Dedifferentiated amniotic fluid mesenchymal stem cell (primary cell): ENCODE results near the gene URAD.

ENCODE experiments used
- DNase-seq: peaks from one replicate; pipeline ENCODE4 v3.0.0-alpha.2; 2016; ENCODE audit errors: extremely low spot score

The URAD gene

DNA sequence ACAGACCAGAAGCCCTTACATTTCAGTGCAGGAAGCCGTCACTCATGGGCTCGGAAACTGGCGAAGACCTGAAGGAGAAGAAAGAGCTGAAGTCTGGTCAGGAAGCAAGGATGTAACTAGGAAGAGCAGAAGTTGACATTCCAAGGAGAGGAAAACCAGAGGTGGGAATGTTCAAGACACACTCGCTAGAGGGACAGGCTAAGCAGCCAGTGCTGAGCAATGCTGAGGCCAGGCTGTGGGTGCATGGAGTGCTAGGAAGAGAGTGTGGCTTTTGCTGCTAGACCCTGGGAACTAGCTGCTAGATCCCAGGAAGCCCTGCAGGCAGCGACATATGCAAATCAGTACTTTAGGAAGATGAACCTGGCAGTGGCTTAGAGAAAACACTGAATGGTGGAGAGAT is 12.1 kb upstream of the URAD start:
- no peak for DNase-seq

DNA sequence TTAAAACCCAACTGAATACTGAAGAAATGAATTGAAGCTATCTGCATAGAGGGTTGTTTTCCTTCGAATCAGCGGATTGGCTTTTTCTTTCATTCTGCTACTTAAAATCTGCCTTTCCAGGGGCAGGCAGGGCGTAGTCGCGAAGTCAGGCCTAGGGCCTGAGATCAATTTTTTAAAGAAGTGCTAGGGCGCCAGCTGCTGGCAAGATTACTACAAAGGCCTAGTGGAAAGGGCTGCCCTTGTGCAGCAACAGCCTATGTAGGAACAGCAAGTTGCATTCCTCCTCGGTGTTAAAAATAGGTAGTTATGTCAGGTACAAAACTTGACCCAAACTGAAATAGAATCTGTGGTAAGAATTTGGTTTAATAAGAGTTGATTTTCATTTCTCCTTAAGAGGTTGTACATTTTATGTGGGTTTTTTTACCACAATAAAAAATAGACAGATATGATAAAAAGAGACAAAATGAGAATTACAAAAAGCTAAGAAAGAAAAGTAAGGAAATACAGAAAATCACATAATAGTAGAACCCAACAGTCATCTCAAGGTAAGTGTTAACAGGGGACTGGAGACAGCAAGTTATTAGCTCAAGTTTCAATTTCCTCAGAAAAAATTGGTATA is 9.5 kb upstream of the URAD start:
- no peak for DNase-seq

DNA sequence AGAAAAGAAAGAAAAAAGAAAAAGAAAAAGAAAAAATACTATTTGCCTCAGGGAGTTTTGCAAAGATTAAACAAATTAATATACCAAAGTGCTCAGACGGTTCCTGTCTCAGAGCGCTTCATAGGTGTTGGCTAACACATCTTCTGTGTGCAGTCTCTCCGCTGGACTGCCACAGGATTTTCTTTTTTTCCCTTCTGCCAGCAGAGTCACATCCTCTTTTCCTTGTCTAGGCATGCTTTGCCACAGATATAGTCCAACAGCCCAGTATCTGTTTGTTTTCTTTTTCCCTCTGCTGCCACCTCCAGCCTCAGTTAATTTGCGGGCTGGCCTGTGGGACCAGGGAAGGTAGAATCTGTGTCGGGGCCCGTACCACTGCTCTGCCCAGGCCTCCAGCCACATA is 3.4 kb upstream of the URAD start:
- DNase-seq, result no peak

DNA sequence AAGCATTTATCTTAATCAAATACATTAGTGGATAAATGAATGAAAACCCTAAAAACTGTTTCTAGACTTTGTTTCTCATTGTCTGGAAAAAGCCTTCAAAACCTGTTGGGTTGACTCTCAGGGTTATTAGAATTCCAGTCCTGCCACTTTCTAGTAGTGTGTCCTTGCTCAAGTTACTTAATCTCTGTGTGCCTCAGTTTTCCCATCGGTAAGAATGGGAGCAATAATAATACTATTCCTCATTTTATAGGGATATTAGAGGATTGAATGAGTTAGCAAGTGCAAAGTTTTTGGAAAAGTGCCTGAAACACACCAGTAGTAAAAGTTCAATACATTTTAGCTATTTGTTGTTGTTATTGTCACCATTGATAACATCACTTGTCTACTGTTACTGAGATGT is 2.9 kb downstream of the URAD start:
- no peak for DNase-seq

DNA sequence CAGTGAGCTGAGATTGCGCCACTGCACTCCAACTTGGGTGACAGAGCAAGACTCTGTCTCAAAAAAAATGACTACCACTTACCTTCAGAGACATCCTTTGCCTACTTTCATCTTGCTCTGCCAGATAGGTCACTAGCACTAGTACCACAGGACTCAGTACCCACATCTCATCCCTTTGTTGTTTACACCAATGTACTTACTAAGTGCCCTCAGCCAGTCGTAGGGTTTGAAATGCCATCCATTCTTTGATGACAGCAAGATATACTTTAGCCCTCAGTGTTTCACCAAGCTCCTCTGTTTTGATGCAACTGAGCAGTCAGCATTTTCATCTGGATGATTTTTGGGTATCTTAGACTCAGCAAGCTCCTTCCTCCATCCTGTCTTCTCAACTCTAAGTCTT is 6.1 kb downstream of the URAD start:
- no peak for DNase-seq

DNA sequence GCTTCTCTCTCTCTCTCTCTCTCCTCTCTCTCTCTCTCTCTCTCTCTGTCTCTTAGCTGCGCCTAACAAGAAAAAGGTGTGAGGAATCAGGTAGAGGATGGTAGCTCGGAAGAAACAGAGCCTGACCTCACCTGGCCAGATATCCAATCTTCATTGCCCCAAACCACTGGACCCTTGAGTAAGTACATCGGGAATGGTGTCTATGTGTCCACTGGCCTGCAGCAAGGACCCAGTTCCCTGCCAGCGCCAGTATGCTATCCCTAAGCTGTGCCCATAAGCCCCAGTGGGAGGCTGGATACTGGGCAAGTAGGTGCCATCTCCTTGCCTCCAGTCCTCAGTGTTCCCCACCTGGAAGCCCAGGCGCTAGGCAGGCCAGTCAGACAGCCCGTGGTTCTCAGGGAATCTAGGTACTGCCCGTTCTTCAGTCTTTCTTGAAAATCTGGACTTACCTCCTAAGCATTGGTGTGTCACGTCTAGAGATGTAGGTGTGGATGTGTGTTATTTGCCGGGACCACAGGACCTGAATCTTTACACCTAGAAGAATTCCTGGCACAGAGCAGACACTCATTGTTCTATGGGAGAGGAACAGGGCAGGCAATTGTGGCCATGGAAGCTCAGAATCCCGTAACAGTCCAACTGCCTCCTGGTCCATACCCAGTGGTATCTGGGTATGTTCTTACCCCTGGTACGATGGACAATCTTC is 7.3 kb downstream of the URAD start:
- DNase-seq, result no peak

DNA sequence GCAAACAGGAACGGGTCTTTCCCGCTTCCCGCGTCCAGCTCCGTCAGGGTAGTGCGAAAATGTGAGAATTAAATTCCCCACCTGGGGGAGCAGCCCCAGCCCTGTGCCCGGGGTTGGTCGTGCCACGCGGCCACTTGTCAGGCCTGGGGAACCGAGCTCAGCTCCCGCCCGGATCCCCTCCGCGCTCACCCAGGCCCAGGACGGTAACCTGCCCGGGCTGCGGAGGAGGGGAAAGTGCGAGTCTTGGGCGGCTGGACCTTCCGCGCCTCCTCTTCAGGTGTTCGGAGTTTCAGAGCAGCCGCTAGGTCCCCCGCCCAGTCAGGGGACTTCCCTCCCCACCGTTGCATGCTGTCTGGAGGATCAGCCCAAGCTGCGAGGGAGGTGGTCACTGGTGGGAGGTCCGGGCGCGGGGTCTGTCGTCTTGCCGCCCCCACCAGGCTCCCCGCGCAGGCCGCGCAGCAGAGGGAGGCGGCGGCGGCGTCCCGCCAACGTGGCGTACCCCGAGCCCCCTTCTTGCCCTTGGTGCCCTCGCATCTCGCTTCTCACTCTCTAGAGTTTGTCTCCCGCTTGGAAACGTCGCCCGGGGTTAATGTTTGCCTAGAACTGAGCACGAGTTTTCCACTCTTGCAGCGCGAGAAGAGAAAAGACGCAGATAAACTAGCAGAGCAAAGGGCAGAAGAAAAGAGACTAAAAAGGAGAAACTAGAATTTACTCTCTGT is 8.1 kb downstream of the URAD start:
- no peak for DNase-seq

DNA sequence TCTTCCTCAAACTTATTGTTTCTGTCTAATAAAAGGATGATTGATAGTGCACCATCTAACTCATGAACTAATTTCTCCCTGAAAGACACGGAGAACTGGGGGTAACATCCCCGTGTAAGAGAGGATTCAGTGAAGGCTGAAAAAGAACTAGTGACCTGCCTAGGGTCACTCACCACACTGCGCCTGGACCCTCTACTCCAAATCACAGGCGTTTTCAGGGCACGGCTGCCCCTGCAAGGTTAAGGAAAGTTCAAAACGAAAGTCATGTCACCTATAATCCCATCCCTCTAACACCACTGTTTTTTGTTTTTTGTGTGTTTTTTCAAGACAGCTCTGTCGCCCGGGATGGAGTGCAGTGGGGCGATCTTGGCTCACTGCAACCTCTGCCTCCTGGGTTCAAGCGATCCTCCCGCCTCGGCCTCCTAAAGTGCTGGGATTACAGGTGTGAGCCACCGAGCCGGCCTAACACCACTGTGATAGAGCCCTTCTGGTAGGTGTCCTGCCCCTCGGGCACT is 8.7 kb downstream of the URAD start:
- DNase-seq, result no peak

DNA sequence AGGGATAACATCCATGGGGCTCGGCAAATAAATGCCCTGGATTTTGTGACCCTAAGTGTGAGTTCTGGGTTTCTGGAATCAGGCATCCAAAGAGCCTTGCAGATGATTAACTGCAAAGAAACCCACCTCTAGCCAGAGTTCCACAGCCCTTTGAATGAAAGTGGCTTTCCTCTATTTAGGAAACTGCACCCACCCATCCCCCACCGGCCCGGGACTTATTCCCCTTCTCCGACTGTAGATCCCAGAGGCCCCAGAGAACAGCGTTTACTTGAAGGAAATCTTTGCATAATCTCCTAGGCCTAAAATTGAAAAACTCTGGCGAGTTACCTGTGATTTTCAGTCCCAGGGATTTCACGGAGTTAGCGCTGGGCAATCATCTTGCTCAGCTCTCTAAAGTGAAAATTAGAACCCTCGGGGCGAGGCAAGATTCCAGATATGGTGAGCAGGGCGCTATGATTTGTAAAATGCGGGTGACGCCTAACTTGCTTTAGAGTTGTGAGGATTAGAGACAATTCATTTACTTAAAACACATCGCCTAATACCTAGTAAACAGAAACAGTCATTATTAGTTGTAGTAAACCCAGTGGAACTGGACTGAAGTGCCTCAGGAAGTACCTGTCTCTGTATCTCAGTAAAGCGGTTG is 9.4 kb downstream of the URAD start:
- no peak for DNase-seq

DNA sequence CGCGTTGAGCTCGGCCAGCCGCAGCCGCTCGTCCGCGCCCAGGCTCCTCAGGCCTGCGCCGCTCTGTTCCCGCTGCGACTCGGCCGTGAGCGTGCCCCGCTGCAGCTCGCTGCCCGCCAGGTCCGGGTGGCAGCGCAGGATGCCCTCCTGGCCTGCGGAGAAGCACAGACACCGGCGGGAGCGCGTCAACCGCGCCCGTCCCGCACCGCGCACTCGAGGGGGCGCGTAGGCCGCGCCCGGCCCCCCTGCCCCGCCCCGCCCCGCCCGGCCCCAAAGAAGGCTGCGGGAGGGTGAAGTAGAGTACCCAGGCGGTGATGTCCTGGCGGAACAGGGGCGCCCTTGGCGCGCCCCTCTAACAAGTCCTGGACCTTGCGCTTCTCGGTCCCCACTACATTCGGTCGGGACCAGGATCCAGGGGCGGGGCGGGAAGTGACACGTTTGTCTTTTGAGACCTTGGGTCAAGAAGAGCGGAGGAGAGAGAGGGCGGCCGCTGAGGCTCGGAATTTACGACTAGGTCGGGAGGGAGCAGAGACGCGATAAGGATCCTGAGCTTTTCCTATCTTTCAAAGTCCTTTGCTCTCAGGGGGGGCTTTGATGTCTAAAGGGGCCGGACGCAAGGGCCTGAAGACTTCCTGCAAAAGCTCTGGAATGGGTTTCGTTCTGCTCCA is 10.1 kb downstream of the URAD start:
- DNase-seq, result no peak

DNA sequence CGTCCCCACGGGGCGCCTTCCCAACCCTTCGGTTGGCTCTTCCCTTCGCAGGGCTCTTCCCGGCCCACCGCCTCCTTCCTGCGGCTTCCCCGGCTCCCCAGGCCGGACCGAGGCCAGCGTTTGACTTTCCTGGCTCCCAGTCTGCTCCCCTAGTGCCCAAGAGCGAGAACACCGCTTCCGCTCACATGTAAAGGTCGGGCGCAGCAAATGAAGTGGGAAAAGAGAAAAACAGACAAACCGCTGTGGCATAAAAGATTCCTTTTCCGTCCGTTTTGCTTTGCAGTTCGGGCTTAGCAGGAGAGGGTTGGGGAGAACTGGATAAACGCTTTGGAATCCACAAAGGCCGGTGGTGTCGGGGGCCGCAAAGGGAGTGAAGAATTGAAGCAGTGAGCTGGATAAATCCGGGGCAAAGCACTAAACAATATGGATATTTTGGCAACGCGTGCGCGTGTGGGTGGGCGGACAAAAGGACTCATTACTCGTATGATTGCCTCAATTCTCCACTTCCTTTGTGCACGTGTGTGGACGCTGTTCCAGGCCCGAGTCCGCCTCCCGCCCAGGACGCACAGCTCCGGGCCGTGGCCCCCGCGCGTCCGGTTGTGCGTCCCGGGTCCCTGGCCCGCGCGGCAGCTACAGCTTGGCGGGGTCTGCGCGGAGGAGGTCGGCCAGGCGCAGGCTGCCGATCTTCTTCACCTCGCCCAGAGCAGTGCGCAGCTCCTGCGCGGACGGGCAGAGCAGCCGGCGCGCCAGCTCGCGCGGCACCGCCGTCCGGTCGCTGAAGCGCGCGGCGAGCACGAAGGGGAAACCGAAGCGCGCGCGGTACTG is 10.8 kb downstream of the URAD start:
- no peak for DNase-seq

DNA sequence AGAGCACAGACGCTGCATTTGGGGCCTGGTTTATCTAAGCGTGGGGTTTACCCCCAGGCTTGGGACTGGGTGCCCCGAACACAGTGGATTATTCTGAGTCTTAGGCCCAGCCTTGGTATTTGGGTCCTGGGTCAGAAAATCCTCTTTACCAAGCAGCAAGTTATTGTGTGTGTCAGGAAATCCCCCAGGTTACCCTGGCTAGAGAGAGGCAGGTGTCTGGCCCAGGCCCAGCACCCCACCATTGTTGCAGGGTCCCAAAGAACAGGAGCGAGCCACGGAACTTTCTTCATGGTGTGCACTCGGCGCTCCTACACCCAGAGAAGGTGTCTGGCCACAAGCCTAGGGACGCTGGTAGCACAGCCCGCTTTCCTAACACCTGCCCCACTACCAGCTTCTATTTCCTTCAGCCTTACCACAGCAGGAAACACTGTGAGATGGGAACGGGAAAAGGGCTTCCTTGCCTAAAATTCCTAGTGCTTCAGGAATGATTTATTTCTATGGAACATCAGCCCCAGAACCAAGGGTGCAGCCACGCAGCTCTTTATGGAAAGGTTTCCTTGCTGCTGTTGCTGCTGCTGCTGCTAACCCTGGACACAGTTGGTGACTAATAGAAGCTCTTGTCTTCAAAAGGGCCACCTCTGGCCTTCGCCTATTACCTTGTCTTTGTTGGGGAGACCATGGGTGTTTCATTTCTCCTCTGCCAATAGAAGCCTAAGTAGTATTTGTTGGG is 12.0 kb downstream of the URAD start:
- DNase-seq, result no peak

DNA sequence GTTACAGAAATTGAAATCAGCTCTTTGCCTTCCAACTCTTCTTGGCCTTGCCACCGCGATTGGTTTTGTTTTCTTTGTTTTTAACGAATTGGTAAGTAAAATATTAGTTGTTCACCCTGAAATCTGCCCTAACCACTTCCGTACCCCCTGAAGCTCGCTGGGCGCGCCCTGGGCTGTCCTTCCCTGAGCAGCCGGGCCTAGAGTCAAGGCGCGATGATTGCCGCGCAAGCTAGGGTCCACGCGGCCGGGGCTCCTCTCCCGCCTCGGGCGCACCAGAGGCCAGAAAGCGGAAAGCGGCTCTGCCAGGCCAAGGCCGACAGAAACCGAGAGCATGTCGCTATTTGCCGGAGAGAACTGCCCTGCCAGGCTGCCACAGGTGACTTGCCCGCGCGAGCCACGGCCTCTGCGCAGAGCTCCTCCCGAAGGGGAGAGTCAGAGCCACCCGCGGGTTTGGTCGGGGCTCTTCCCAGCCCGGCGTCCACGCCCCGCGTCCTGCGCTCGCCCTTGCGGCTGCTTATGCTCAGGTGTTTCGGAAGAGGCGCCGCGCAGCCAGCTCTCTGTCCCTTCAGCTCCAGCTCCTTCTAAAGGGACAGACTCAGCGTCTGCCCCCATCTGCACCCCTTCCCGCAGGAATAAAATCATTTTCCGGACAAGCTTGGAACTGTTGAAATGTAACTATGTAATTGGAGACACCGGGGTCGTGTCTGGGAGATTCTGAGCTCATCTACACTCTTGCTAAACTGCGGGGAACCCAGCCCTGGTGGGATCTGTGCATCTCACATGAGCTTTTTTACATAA is 12.7 kb downstream of the URAD start:
- DNase-seq, result no peak

DNA sequence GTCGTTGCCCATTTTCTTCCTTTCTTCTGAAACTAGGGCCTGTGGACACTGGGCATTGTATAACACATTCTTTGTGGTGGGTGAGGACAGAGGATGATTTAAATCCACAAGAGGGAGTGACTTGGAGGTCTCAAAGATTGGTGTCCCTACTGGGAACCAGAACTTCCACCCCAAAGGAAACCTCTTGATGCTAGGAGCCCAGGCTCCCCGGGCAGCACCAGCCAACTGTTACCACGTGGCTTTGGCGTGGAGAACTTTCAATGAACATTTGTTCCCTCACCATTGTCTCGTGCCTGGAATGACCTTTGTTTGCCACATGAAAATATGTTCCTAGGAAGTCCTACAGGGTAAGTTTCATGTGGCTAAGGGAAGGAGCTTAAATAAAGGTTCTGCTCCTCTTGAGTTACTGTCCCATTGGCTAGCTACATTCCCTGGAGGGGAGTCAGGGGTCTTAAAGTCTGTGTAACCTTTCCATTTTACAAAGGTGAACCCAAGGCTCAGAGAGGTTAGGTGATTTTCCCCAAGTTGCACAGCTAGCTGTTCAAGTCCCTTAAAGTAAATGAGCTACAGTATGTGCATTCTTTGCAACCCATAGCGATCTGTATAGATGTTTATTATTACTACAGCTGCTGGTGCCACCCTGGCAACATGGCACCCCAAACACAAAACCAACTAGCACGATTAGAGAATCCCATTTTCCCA is 14.4 kb downstream of the URAD start:
- DNase-seq, result no peak

DNA sequence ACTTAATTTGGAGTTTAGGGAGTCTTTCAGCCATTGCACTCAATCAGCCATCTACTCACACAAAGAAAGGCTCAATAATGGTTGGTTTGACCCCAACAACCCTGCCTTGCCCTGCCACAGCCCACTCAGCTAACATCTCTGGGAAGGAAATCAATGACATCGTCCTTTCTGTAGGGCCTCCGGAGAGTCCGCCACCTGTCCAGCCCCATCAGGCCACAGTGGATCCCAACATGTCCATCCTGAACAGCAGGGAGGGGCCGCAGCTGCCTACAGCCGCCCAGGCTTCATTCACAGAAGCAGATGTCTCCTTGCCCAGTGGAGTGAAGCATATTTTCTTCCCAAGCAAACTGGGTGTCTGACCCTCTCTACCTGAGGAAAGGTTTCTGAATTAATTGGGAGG is 15.2 kb downstream of the URAD start:
- DNase-seq, result no peak

DNA sequence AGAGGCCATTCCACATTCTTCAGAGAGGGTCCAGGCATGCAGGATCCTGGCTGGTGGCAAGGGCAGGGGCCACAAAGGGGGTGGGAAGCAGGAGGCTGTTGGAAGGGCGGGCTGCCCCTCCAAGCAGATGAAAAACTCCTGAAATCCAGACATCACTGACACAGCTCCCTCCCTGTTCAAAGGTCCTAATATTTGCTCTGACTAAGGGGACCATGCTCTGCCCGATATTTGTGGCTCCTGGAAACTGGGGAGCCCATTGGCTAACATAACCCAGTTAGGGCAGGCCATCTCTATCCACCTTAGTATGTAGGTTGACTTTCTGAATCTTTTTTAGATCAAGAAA is 16.0 kb downstream of the URAD start:
- no peak for DNase-seq

DNA sequence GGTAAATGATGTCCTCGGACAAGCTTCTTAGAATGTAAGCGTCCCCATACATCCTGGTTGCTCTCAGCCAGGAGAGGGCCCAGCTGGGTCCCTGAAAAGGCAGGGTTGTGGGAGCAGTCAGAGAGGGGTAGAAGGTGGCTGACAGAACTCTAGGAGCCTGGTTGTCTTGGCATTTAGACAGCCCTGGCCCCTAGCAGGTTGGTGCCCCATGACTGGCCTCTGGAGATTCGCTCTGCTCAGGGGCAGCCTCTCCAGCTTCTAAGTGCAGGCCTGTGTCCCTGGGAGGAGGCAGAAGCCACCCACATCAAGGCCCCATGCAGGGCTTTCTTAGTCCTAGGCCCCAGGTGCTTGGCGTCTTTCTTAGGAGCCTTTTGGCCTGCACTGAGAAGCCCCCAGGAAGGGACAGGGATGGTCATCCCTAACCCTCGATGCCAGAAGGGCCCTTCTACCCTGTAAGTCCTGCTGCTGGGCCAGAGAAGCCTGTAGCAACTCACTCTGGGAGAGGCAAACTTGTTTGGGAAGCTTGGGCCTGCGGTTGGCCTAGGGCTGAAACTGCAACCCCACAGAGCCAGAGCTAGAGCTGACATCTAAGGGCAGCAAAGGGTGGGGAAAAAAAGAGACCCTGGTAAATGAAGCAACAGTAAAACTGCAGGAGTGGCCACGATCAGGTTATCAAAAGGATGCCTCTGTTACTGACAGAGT is 16.6 kb downstream of the URAD start:
- DNase-seq, result no peak

DNA sequence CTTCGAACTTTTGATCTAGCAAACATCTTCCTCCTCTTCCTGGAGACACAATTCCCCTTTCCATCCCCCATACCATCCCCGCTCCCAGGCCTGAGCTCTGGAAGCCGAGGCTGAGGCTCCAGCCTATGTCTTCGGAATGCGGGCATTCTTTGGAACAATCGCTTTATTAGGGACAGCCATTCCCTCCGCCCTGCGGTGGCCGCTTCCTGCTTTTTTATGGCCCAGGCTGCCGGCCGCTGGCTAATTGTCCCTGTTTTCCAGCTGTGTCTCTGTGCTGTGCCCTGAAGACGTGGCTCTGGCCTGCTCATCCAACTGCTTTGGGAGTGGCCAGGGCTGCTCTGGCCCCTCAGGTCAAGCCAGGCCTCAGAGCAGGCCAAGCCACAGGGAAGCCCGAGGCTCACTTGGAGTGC is 17.3 kb downstream of the URAD start:
- DNase-seq, result no peak
